Stomach smooth muscle (tissue), 2 donors: ENCODE results near the gene PLEKHH3.
"Not testable (repeated sequence)": the region's sequence is repeated elsewhere in the genome, so short reads cannot be mapped to it uniquely, and the experiment has no call there.

Experiments used
- H3K27ac ChIP-seq: one replicate; pipeline ENCODE4 v1.7.0; 2013; ENCODE audit warnings: mild to moderate bottlenecking, low read length, inconsistent platforms
- H3K27me3 ChIP-seq, 2 donors: one replicate each; pipeline ENCODE4 v1.7.0; 2013; ENCODE audit warnings: low read length in 2 of 2; ENCODE audit not compliant: insufficient read depth in 2 of 2, control insufficient read depth in 1 of 2
- H3K36me3 ChIP-seq, 2 donors: one replicate each; pipeline ENCODE4 v1.7.0; 2013; ENCODE audit warnings: low read length in 2 of 2; ENCODE audit not compliant: control insufficient read depth in 2 of 2, insufficient read depth in 2 of 2
- H3K4me1 ChIP-seq: one replicate; pipeline ENCODE4 v1.7.0; 2013; ENCODE audit warnings: low read length; ENCODE audit not compliant: control insufficient read depth, insufficient read depth
- H3K4me3 ChIP-seq, 2 donors: one replicate each; pipeline ENCODE4 v1.7.0; 2013; ENCODE audit warnings: low read length in 2 of 2
- H3K9ac ChIP-seq, 2 donors: one replicate each; pipeline ENCODE4 v1.7.0; 2013; ENCODE audit warnings: low read length in 2 of 2, mild to moderate bottlenecking in 1 of 2
- H3K9me3 ChIP-seq, 2 donors: one replicate each; pipeline ENCODE4 v1.7.0; 2013; ENCODE audit warnings: low read length in 2 of 2; ENCODE audit not compliant: control insufficient read depth in 2 of 2
- donor health status: healthy.
- donor health status: Pancreatic carcinoma.

Gene PLEKHH3

DNA sequence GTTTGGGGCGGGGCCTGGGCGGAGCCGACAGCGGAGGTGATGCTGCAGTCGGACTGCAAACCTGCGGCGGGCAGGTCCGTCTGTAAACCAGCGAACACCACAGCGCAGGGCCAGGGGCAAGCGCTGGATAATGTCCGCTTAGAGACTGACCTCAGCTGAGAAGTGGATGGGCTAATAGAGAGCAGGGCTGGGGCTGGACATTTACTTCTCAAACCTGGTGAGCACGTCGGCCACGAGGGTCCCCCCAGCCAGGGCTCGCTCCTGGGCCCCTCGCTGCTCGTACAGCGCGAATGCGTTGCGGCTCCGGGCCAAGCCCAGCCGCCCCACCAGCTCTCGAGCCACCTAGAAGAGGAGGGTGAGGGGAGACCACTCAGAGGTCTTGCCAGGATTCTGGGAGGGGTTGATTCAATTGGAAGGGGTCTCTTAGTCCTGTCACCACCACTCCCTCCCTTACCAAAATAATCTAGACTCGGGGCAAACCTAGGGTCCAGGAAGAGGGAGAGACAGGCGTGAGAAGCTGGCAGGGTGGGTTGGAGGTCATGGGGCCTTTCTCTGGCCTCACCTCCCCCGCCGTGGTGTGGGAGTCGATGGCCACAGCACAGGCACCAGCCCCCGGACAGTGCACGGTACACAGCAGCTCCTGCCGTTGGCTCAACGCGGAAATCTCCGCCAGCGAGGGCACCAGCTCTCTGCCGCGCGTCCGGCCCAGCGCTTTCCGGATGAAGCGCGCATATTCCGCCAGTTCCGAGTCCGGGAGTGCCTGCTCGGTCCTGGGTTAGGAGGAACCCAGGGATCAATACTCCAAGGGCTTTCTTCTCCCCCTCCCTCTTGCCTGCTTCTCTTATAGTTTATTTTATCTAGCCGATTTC is 5.8 kb downstream of the PLEKHH3 start:
- no peak overlapping the region for H3K27ac ChIP-seq
- peaks cover 57% of the 10 kb centered on the region for H3K4me1 ChIP-seq
- H3K9ac ChIP-seq = no peak overlapping the region

DNA sequence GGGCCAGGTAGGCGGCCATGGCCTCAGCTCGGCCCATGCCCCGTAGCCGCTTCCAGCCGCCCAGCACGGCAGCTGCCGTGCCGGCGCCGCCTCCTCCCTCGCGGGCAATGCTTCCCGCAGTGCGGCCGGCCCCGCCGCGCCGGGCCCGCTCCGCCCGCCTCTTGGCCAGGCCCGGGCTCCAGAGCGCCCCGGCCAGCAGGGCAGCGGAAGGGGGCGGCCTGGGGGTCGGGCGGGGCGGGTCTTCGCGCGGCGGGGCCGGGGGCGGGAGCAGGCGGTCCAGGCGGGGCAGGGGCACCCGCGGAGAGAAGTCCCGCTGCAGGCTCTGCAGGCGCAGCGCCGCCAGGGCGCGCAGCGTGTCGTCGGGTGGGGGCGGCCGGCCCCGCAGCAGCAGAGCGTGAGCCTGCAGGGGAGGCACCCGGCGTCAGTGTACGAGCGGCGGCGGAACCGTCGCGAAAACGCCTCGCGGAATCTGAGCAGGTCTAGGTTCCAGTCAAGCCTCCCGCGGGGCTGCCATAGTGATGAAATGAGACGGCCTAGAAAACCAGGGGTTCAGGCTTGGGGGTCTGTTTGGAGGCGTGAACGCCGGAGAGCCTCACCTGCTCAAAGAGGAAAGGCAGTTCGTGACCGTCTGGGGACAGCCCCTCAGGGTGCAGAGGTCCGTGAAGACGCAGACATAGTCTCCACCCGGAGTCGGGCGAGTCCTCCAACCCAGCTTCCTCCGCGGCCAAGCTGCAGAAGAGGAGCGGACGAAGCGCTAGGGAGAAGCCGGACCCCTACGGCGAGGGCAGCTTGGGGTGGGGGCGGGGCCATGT is 6.6 kb downstream of the PLEKHH3 start:
- Histone ChIP-seq H3K36me3 (peaks cover 48 to 49% of the 10 kb centered on the region in 2 donors), H3K27me3 (no peaks in the 10 kb centered on the region), H3K9ac (no peak overlapping the region), H3K9me3 (no peaks in the 10 kb centered on the region), H3K4me1 (peaks cover 49% of the 10 kb centered on the region), H3K27ac (peak overlapping the region; percentile 41), H3K4me3 (no peak overlapping the region)

More for the DNA sequence above, 5.8 kb downstream of the PLEKHH3 start:
- no peaks in the 10 kb centered on the region for H3K27me3 ChIP-seq
- H3K36me3 ChIP-seq = peaks cover 43 to 44% of the 10 kb centered on the region in 2 donors
- no peaks in the 10 kb centered on the region for H3K9me3 ChIP-seq
- H3K4me3 ChIP-seq = no peak overlapping the region

GRCh38 chr17:42669705-42669976 is 7.2 kb downstream of the PLEKHH3 start:
- H3K27me3 ChIP-seq = no peaks in the 10 kb centered on the region
- H3K4me3 ChIP-seq = no peak overlapping the region
- peaks cover 48 to 49% of the 10 kb centered on the region in 2 donors for H3K36me3 ChIP-seq
- H3K4me1 ChIP-seq = peaks cover 44% of the 10 kb centered on the region
- no peaks in the 10 kb centered on the region for H3K9me3 ChIP-seq
- no peak overlapping the region for H3K9ac ChIP-seq
- H3K27ac ChIP-seq = peak overlapping the region; percentile 41

- Histone ChIP-seq H3K27me3 (no peaks in the 10 kb centered on the region), H3K9ac (no peak overlapping the region), H3K27ac (peak overlapping the region; percentile 74), H3K4me1 (peaks cover 27% of the 10 kb centered on the region), H3K4me3 (peak overlapping the region in 1 of 2 donors; percentile 29), H3K36me3 (peaks cover 41 to 48% of the 10 kb centered on the region in 2 donors), H3K9me3 (no peaks in the 10 kb centered on the region)
These were observed 9.5 kb downstream of the PLEKHH3 start for GRCh38 chr17:42667088-42667951.

DNA sequence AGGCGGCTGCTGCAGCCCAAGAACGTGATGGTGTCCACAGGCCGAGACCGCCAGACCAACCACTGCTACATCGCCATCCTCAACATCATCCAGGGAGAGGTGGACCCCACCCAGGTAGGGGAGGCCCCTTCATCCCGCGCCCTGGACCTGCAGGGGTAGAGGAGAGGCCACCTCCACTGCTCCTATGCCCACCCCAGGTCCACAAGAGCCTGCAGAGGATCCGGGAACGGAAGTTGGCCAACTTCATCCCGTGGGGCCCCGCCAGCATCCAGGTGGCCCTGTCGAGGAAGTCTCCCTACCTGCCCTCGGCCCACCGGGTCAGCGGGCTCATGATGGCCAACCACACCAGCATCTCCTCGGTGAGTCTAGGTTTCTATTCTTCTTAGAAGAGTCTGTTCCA is 10.7 kb downstream of the PLEKHH3 start:
- H3K4me3 ChIP-seq, H3K9ac ChIP-seq, H3K27me3 ChIP-seq, H3K9me3 ChIP-seq: not testable (repeated sequence)
- H3K27ac ChIP-seq = peak overlapping the region; percentile 74
- peaks cover 34 to 47% of the 10 kb centered on the region in 2 donors for H3K36me3 ChIP-seq
- peaks cover 27% of the 10 kb centered on the region for H3K4me1 ChIP-seq

DNA sequence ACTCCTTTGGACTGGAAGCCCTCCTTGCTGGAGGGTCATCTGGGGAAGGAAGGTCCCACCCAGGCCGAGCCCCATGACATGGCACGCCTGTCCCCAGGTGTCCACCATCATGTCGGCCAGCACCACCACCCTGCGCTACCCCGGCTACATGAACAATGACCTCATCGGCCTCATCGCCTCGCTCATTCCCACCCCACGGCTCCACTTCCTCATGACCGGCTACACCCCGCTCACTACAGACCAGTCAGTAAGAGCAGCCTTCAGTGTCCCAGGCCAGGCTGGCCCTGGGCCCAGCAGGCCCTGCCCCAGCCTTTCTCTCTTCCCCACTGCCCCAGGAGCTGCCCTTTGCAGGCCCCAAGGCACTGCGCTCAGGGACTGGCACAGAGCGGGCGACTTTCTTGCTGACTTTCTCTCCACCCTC is 11.2 kb downstream of the PLEKHH3 start:
- no peaks in the 10 kb centered on the region for H3K9me3 ChIP-seq
- no peak overlapping the region for H3K27ac ChIP-seq
- H3K4me3 ChIP-seq = no peak overlapping the region
- H3K4me1 ChIP-seq = peaks cover 29% of the 10 kb centered on the region
- no peak overlapping the region for H3K9ac ChIP-seq
- H3K27me3 ChIP-seq = no peaks in the 10 kb centered on the region
- peaks cover 29 to 43% of the 10 kb centered on the region in 2 donors for H3K36me3 ChIP-seq

GRCh38 chr17:42660692-42661345 is 16.0 kb downstream of the PLEKHH3 start:
- Histone ChIP-seq H3K27me3 (no peaks in the 10 kb centered on the region), H3K4me3 (no peak overlapping the region)

DNA sequence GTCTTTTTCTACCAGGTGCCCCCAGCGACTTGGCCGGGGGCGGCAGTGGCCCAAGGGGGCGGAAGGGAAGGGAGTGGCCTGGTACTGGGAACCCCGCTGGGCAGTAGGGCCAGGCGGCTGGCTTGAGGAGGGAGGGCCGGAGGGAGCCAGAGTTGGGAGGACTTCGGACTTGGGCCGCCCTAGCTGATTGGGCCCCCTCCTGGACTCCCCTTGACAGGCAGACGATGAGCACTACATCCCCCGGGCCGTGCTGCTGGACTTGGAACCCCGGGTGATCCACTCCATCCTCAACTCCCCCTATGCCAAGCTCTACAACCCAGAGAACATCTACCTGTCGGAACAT is 16.9 kb downstream of the PLEKHH3 start:
- H3K36me3 ChIP-seq = peaks cover 4 to 17% of the 10 kb centered on the region in 2 donors
- not testable (repeated sequence) for H3K27me3 ChIP-seq, H3K9me3 ChIP-seq
- H3K9ac ChIP-seq = peak overlapping the region in 1 of 2 donors; percentile 73
- H3K4me1 ChIP-seq = peaks cover 18% of the 10 kb centered on the region
- peak overlapping the region; percentile 55 for H3K27ac ChIP-seq
- H3K4me3 ChIP-seq = peak overlapping the region in 1 of 2 donors; percentile 83

More at GRCh38 chr17:42660692-42661345, 16.0 kb downstream of the PLEKHH3 start:
- no peak overlapping the region for H3K9ac ChIP-seq
- peaks cover 8 to 22% of the 10 kb centered on the region in 2 donors for H3K36me3 ChIP-seq
- no peak overlapping the region for H3K27ac ChIP-seq
- H3K4me1 ChIP-seq = peaks cover 18% of the 10 kb centered on the region
- H3K9me3 ChIP-seq = no peaks in the 10 kb centered on the region

- Histone ChIP-seq H3K4me3 (peak within 1 kb of the TSS; percentile 71 to 83), H3K9ac (peak within 1 kb of the TSS; percentile 73 to 84), H3K27me3 (no peaks in the 10 kb centered on the region), H3K36me3 (peaks cover 4 to 17% of the 10 kb centered on the region in 2 donors), H3K4me1 (peaks cover 18% of the 10 kb centered on the region), H3K9me3 (no peaks in the 10 kb centered on the region), H3K27ac (peak within 1 kb of the TSS; percentile 55)
These were observed 17.5 kb downstream of the PLEKHH3 start, which contains the start of gene TUBG2 for GRCh38 chr17:42659079-42659931. TSS of gene TUBG2 (plus strand) at chr17:42659284. CDS start at chr17:42659504, 220 bp downstream.
